BLaER1 treated with 17β-estradiol and CSF1 and Interleukin-3, amounts not matched to agents 10 nM and 100 nM (cell line): ENCODE measurements around the gene IFIH1.

Experiments used
- H3K27ac ChIP-seq, 11 experiments: shearing (Covaris generic); formaldehyde crosslinking; 2 replicates each; pipeline ENCODE4 v1.8.1; 2022
- H3K27me3 ChIP-seq, 11 experiments: shearing (Covaris generic); formaldehyde crosslinking; 2 replicates each; pipeline ENCODE4 v1.8.1; 2022
- H3K36me3 ChIP-seq, 11 experiments: shearing (Covaris generic); formaldehyde crosslinking; 2 replicates each; pipeline ENCODE4 v1.8.1; 2022
- H3K4me1 ChIP-seq, 10 experiments: shearing (Covaris generic); formaldehyde crosslinking; 2 replicates each; pipeline ENCODE4 v1.8.1; 2022
- H3K4me2 ChIP-seq, 11 experiments: shearing (Covaris generic); formaldehyde crosslinking; 2 replicates each; pipeline ENCODE4 v1.8.1; 2022
- H3K4me3 ChIP-seq, 10 experiments: shearing (Covaris generic); formaldehyde crosslinking; 2 replicates each; pipeline ENCODE4 v1.8.1; 2022
- H3K9ac ChIP-seq, 11 experiments: shearing (Covaris generic); formaldehyde crosslinking; 2 replicates each; pipeline ENCODE4 v1.8.1; 2022
- H3K9me3 ChIP-seq, 11 experiments: shearing (Covaris generic); formaldehyde crosslinking; replicated peaks in 1 of 11; 2 replicates each; pipeline ENCODE4 v1.8.1; 2022
- H4K20me1 ChIP-seq, 11 experiments: shearing (Covaris generic); formaldehyde crosslinking; 2 replicates each; pipeline ENCODE4 v1.8.1; 2022
- Cebpa-rat ChIP-seq, 11 experiments: shearing (Covaris generic); IDR thresholded peaks; 2 replicates each; pipeline ENCODE4 v1.8.1; 2022

The IFIH1 gene

DNA sequence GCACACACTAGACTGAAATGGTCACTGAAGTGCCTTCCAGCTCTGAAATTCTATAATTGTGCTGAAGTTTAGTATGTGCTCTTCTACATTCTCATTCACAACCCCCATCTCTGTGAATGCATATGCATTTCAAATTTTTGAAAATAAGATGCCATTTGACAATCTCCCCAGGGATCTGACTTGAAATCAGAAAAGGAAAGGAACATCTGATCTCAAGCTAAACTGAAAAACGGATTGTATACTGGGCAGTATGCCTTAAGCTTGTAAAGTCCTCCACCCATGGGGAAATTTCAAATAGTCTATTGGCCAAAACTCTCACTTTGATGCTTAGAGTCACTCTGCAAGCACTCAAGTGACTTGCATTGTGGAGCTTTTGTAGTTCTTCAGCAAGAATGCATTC is 98.1 kb downstream of the IFIH1 start:
- Histone ChIP-seq H3K4me1 (0 out of 20 replicates have a peak, but pooled peaks cover 0 to 5% (median 0%) of the 10 kb centered on the region in 10 experiments), H3K9me3 (no peaks in the 10 kb centered on the region), H3K27ac (no peak overlapping the region), H3K9ac (no peak overlapping the region), H3K36me3 (no peaks in the 10 kb centered on the region), H3K27me3 (no peaks in the 10 kb centered on the region), H3K4me2 (no peak overlapping the region), H3K4me3 (no peak overlapping the region), H4K20me1 (no peaks in the 10 kb centered on the region)
- TF ChIP-seq Cebpa-rat (IDR thresholded peaks at IDR 0.05): no peak

DNA sequence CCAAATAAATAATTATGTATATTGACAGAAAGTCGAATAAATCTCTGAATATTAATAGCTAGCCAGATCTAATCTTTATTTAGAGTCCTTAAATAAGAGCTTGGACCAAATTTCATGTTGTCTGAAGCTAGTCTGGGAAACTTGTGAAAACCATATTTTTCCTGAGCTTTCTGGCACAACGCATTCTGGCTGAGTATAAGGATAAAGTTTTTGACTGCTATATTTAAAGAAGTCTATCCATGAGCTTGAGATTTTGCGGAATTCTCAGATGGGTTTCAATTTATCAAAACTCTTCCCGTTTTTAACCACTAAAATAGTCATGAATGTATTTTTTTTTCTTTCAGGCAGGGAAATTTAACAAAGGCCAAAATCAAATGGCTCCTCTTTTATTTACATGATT is 99.1 kb downstream of the IFIH1 start:
- H3K9me3 ChIP-seq: no peaks in the 10 kb centered on the region
- H3K9ac ChIP-seq: no peak overlapping the region
- H3K27ac ChIP-seq: no peak overlapping the region
- no peak overlapping the region for H3K4me3 ChIP-seq
- H3K36me3 ChIP-seq: no peaks in the 10 kb centered on the region
- H3K4me1 ChIP-seq: 0 out of 20 replicates have a peak, but pooled peaks cover 0 to 5% (median 0%) of the 10 kb centered on the region in 10 experiments
- TF ChIP-seq Cebpa-rat (IDR thresholded peaks at IDR 0.05): no peak
- no peak overlapping the region for H3K4me2 ChIP-seq
- no peaks in the 10 kb centered on the region for H3K27me3 ChIP-seq
- H4K20me1 ChIP-seq: no peaks in the 10 kb centered on the region

DNA sequence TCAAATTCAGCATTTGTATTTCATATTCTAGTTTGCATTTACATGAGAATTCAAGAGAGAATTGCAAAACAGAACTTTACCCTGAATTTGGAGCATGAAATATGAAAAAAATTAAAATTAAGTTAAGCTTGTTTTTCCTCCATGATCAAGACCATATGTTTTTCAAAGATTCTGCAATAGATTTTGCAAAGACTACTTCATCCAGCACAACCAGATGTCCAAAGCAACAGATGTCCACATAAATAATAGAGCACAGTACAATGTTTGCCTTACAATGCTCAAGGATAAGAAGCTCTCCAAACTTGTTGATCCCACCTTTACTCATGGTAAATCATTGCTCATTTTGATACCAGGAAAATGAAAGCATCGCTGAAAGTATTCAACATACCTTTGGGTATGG is 100.9 kb downstream of the IFIH1 start:
- H3K27me3 ChIP-seq: no peaks in the 10 kb centered on the region
- no peak for TF ChIP-seq Cebpa-rat (IDR thresholded peaks at IDR 0.05)
- H3K9me3 ChIP-seq: no peaks in the 10 kb centered on the region
- no peak overlapping the region for H3K9ac ChIP-seq
- H3K4me3 ChIP-seq: no peak overlapping the region
- H4K20me1 ChIP-seq: no peaks in the 10 kb centered on the region
- H3K27ac ChIP-seq: no peak overlapping the region
- no peaks in the 10 kb centered on the region for H3K36me3 ChIP-seq
- no peak overlapping the region for H3K4me2 ChIP-seq
- H3K4me1 ChIP-seq: 0 out of 20 replicates have a peak, but pooled peaks cover 0 to 2% (median 0%) of the 10 kb centered on the region in 10 experiments
